Thyroid gland (tissue), 4 donors: ENCODE results near the gene OBSL1.

Source experiments
- CTCF ChIP-seq, 6 experiments: fragments of 200-600 bp in 3 of 6; fragments of 450-650 bp in 3 of 6; sonication (generic) in 3 of 6; IDR thresholded peaks; one replicate each; pipeline ENCODE4 v1.5.1; 2016 to 2019; ENCODE audit warnings: antibody characterized with exemption in 6 of 6, mild to moderate bottlenecking in 2 of 6, inconsistent platforms in 1 of 6, moderate library complexity in 1 of 6
- POLR2A ChIP-seq, 2 donors: fragments of 450-650 bp; IDR thresholded peaks; one replicate each; pipeline ENCODE4 v1.6.1; 2017; ENCODE audit warnings: antibody characterized with exemption in 2 of 2, mild to moderate bottlenecking in 2 of 2, moderate library complexity in 1 of 2

GRCh38 chr2:219516888-219517287 is 54.5 kb downstream of the OBSL1 start:
- TF ChIP-seq POLR2A (IDR thresholded peaks at IDR 0.05), result no peak
- no peak for TF ChIP-seq CTCF (IDR thresholded peaks at IDR 0.05)
